GM10266 (cell line): Measurements from ENCODE around the gene ANKHD1.

Source experiments
- DNase-seq: peaks from one replicate; pipeline ENCODE4 v3.0.0; 2012; ENCODE audit errors: extremely low spot score
- TF ChIP-seq, protein P1 (sequence below): IDR thresholded peaks from 2 replicates; pipeline ENCODE4 v1.5.1; 2012; ENCODE audit warnings: mild to moderate bottlenecking, low read depth; ENCODE audit not compliant: control insufficient read depth, insufficient read depth; ENCODE audit errors: missing control alignments

Gene ANKHD1

DNA sequence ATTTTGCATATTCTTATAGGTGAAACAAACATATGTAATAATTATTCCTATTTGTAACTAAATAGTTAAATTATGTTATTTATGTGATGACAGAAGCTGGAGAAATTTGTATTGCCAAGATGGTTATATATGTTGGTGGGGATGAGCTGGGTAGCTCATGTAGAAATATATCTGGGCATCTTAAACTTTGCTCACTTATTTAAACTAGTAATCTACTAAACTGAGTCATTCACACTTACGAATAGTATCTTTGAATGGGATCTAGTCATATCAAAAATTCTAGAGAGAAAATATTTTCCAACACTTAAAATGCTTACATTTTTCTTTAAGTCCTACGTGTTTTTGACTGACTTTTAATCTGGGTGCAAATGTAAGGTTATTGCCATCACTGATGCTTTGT is 101.2 kb downstream of the ANKHD1 start:
- TF ChIP-seq, protein P1, sequence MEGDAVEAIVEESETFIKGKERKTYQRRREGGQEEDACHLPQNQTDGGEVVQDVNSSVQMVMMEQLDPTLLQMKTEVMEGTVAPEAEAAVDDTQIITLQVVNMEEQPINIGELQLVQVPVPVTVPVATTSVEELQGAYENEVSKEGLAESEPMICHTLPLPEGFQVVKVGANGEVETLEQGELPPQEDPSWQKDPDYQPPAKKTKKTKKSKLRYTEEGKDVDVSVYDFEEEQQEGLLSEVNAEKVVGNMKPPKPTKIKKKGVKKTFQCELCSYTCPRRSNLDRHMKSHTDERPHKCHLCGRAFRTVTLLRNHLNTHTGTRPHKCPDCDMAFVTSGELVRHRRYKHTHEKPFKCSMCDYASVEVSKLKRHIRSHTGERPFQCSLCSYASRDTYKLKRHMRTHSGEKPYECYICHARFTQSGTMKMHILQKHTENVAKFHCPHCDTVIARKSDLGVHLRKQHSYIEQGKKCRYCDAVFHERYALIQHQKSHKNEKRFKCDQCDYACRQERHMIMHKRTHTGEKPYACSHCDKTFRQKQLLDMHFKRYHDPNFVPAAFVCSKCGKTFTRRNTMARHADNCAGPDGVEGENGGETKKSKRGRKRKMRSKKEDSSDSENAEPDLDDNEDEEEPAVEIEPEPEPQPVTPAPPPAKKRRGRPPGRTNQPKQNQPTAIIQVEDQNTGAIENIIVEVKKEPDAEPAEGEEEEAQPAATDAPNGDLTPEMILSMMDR: no peak
- DNase-seq: no peak

DNA sequence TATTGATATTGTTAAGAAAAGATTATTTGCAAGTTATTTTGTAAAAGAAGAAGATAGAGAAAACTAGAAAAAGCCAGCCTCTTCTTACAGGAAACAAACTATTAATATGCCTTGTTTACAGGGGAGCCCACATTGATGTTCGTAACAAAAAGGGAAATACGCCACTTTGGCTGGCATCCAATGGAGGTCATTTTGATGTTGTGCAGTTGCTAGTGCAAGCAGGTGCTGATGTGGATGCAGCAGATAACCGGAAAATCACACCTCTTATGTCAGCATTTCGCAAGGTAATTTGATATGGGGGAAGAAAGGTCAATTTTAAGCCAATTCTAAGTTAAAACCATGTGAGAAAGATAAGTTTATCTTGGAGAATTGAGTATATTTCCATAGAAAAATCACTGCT is 108.3 kb downstream of the ANKHD1 start:
- no peak for DNase-seq
- TF ChIP-seq, protein P1: no peak

DNA sequence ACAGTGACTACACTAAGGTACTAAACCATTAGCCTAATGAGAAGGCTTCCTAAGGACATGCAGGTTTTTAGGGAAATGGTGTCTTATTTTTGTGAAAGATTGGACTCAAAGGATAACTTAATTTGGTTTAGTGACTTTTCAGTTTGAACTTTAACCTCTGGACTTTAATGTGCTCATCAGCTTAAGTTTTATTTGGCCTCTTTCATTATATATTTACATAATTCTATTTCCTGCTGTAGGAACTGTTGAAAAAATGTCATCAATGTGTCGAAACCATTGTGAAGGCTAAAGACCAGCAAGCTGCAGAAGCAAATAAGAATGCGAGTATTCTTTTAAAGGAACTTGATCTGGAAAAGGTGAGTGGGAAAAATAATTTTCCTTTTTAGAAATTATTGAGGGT is 111.5 kb downstream of the ANKHD1 start:
- DNase-seq: no peak

DNA sequence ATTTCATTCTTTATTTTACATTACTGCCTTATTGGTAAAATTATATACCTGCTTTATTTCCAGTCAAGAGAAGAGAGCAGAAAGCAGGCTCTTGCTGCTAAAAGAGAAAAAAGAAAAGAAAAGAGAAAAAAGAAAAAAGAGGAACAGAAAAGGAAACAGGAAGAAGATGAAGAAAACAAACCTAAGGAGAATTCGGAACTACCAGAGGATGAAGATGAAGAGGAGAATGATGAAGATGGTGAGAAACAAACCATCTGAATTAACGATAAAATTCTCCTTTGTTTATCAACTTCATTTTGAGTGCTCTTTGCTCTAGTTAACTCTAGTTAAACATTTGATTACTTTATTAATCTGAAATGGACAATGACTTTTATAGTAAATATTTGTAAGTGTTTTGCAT is 122.4 kb downstream of the ANKHD1 start:
- TF ChIP-seq, protein P1: no peak
- DNase-seq: no peak

More for the DNA sequence above, 111.5 kb downstream of the ANKHD1 start:
- TF ChIP-seq, protein P1: no peak

DNA sequence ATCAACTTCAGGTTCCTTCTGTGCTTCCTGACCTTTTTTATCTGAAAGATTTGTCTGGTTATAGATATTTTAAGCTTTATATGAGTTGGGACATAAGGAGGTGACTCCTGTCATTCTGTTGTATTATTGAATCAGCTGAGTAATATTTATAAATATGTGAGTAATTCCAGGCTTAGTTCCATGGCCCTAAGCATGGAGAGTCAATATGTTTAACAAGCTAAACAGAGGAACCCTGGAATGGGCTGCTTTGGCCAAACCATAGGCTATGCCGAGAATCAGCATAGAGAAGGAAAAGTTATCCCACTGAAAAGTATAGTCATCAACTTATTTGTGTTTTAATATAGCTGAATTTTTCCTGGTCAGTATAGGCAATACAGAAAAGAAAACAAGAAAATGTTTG is 138.6 kb downstream of the ANKHD1 start:
- TF ChIP-seq, protein P1: no peak

DNA sequence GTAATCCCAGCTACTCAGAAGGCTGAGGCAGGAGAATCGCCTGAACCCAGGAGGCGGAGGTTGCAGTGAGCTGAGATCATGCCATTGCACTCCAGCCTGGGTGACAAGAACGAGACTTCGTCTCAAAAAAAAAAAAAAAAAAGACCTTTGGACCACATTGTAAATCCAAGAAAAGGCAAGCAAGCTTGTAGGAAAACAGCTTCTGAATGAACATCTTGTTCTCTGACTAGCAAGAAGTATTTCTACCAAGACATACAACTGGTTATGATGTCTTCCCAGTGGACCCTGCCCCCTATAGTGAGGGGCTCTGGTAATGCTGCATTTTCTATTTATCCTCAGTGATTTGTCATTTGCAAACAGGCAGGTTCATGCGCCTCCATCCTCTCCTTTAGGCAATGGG is 141.3 kb downstream of the ANKHD1 start:
- TF ChIP-seq, protein P1: no peak
- no peak for DNase-seq

More for the DNA sequence above, 138.6 kb downstream of the ANKHD1 start:
- no peak for DNase-seq

DNA sequence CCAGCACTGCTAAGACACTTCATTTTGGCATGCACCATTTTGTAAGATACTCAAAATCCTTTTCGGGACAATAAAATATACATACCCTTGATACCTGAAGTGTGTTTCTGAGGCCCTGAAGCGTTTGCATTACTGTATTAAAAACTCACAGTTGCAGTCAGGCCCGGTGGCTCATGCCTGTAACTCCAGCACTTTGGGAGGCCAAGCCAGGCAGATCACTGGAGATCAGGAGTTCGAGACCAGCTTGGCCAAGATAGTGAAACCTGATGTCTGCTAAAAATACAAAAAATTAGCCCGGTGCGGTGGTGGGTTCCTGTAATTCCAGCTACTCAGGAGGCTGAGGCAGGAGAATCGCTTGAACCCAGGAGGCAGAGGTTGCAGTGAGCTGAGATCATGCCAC is 143.4 kb downstream of the ANKHD1 start:
- no peak for DNase-seq
- TF ChIP-seq, protein P1: no peak
